ENCODE results near the gene C16orf54.
"Not testable (repeated sequence)": the region's sequence is repeated elsewhere in the genome, so short reads cannot be mapped to it uniquely, and the experiment has no call there.

The C16orf54 gene

DNA sequence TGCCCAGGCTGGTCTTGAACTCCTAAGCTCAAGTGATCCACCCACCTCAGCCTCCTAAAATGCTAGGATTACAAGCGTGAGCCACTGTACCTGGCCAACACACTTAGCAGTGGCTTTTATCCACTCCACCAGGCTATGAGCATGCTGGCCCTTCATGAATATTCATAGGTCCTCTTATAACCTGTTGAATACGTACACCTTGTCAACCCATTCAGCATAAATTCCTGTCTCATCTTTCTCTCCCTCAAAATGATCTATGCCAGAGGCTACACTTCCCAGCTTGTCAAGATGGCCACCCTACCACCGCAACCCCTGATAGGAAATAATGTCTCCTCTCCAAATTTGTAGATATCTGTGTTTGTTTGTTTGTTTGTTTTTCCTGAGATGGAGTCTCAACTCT, 21.3 kb upstream of the C16orf54 start:
- no peak for DNase-seq

DNA sequence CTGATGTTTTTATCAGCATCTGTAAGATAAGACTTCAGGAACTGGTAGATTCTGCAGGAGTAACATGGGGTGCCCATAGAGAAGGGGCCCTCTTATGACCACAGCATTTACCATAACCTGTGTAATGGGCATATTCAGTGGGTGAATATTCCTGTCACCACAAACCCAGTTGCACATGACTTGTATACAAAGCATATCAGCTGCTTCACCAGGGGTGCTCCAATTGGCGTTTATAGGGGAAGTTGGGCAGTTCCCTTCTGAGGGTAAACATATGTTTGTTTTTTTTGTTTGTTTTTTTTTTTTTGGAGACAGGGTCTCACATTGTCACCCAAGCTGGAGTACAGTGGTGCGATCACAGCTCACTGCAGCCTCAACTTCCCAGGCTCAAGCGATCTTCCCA, 20.8 kb upstream of the C16orf54 start:
- DNase-seq, result no peak

DNA sequence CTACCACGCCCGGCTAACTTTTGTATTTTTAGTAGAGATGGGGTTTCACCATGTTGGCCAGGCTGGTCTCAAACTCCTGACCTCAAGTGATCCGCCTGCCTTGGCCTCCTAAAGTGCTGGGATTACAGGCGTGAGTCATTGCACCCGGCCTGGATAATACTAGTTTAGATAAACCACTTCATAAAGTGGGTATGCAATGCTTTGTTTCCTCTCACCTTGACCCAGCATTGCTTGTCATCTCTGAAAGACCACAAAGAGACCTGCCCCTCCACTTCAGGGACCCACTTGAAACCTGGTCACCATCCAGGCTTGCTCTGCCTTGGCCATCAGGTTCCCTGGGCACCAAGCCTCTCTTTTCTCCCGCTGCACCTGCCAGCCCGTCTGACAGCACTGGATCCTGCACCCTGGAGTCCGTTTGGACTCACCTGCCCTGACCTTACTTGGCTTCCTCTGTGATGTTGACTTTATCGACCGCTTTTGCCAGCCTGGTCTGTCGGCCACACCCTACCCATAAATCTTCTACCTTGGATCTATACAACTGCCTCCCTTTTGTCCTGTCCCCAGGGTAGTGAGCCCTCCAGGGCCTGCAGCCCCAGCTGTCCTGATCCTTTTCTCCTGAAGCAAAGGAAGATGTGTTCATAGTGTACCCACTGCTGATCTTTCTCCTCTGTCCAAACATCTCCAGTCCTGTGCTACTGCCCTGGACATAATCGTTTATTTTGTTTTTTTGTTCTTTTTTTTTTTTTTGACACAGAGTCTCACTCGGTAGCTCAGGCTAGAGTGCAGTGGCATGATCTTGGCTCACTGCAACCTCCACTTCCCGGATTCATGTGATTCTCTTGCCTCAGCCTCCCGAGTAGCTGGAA, 19.6 kb upstream of the C16orf54 start:
- DNase-seq, result no peak

DNA sequence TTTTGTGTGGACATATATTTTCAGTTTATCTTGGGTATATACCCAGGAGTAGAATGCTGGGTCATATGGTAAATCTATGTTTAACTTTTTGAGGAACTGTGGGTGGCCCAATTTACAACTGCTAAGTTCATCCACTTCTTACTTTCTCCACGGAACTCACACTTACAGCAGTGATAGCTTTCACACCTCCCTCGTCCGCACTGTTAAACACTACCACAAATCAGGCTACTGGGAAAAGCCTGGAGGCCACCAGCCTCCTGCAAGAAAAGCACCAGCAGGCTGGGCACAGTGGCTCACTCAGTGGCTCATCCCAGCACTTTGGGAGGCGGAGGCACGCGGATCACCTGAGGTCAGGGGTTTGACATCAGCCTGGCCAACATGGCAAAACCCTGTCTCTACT, 17.5 kb upstream of the C16orf54 start:
- DNase-seq, result no peak

DNA sequence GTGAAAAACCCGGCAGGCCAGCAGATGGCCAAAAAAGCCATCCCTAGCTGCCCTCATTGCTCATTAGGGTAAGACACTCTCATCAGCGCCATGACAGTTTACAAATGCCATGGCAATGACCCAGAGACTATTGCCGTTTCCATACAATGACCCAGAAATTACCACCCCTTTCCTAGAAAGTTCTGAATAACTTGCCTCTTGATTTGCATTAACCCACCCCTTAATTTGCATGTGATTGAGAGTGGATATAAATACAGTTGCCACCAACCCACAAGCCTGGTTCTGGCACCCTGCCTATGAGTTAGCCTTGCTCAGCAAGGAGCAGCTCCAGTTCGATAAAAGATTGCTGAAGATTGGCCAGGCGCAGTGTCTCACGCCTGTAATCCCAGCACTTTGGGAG, 16.1 kb upstream of the C16orf54 start:
- DNase-seq, result no peak

DNA sequence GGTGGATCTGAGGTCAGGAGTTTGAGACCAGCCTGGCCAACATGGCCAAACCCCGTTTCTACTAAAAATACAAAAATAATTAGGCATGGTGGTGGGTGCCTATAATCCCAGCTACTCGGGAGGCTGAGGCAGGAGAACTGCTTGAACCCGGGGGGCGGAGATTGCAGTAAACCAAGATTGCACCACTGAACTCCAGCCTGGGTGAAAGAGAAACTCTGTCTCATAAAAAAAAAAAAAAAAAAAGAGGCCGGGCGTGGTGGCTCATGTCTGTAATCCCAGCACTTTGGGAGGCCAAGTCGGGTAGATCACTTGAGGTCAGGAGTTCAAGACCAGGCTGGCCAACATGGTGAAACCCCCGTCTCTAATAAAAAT, 15.5 kb upstream of the C16orf54 start:
- DNase-seq, result not testable (repeated sequence)

DNA sequence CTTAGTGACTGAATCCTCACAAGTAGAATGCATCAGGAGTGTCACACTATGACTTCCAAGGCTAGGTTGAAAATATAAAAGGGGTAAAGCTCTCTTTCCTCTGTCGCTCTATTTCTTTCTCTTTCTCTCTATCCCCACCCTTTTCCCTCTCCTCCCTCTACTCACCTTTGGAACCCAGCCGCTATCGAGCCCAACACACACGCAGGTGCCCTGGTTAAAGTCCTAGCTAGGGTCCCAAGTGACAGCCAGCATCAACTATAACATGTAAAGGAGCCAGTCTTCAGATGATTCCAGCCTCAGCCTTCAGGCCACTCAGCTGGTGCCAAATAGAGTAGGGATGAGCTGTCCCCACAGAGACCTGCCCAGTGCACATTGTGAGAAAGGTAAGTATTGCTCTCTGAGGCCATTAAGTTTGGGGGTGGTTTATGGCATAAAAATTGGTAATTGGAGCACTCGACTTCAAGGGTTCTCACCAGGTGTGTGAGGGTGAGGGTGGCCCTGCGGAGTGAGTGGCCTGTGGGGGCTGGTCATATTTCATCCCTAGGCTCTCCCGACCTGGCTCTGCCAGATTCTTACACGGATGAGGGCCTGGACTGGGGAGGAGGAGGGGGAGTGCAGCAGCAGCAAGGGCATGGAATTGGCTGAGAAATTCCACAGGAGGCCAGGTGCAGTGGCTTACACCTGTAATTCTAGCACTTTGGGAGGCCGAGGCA, 14.9 kb upstream of the C16orf54 start:
- no peak for DNase-seq

DNA sequence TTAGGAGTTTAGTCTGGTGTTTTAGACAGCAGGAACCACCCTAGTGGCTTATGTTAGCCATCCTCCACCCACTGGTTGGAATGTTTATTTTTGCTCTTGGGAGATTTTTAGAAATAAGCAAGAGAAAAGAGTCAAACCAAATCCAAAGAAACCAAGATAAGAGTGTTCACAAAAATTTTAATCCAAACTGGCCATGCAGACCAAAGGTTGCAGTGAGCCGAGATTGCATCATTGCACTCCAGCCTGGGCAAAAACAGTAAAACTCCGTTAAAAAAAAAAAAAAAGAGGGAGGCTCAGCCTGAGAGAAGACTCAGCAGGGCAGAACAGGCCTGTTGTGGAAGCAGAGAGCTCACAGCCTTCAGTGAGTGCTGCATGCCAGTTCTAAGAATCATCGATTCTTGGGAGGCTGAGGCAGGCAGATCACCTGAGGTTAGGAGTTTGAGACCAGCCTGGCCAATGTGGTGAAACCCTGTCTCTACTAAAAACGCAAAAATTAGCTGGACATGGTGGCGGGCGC, 12.2 kb upstream of the C16orf54 start:
- DNase-seq, result no peak

DNA sequence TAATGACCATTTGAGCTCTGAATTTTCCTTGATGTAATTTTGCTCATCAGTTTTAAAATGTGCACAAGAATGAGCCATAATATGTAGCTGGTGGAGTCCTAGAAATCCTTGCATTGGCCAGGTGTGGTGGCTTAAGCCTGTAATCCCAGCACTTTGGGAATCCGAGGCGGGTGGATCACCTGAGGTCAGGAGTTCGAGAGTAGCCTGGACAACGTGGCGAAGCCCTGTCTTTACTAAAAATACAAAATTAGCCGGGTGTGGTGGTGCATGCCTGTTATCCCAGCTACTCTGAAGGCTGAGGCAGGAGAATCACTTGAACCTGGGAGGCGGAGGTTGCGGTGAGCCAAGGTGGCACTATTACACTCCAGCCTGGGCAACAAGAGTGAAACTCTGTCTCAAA, 11.3 kb upstream of the C16orf54 start:
- DNase-seq, result not testable (repeated sequence)

DNA sequence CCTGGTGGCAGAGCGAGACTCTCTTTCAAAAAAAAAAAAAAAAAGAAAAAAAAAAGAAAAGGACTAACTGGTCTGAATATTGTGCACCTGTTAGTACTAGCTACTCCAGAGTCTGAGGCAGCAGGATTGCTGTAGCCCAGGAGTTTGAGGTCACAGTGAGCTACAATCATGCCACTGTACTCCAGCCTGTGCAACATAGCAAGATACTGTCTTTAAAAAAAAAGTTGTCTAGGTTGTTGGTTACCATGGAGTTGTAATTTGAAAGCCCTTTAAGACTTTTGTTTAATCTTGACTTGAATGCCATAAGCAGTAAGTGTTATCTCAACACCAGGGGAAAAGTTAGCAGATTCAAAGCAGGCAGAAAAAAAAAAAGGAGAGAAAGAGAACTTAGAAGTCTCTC, 10.9 kb upstream of the C16orf54 start:
- DNase-seq, result no peak

DNA sequence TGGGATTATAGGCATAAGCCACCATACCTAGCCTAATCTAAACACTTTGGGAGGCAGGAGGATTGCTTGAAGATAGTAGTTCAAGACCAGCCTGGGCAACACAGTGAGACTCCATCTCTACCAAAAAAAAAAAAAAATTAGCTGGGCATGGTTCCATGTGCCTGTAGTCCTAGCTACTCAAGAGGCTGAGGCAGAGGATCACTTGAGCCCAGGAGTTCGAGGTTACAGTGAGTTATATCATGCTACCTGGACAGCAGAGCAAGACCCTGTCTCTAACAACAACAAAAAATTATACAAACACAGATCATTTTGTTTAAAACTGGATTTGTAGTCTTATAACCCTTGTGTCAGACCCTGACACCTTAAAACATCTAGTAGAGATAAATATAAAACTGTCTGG, 7.7 kb upstream of the C16orf54 start:
- DNase-seq, result no peak

DNA sequence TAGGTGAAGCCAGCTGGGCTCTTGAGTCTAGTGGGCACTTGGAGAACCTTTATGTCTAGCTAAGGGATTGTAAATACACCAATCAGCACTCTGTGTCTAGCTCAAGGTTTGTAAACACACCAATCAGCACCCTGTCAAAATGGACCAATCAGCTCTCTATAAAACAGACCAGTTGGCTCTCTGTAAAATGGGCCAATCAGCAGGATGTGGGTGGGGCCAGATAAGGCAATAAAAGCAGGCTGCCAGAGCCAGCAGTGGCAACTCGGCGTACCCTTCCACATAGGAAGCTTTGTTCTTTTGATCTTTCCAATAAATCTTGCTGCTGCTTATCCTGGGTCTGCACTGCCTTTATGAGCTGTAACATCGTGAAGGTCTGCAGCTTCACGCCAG, 3.0 kb upstream of the C16orf54 start:
- not testable (repeated sequence) for DNase-seq

DNA sequence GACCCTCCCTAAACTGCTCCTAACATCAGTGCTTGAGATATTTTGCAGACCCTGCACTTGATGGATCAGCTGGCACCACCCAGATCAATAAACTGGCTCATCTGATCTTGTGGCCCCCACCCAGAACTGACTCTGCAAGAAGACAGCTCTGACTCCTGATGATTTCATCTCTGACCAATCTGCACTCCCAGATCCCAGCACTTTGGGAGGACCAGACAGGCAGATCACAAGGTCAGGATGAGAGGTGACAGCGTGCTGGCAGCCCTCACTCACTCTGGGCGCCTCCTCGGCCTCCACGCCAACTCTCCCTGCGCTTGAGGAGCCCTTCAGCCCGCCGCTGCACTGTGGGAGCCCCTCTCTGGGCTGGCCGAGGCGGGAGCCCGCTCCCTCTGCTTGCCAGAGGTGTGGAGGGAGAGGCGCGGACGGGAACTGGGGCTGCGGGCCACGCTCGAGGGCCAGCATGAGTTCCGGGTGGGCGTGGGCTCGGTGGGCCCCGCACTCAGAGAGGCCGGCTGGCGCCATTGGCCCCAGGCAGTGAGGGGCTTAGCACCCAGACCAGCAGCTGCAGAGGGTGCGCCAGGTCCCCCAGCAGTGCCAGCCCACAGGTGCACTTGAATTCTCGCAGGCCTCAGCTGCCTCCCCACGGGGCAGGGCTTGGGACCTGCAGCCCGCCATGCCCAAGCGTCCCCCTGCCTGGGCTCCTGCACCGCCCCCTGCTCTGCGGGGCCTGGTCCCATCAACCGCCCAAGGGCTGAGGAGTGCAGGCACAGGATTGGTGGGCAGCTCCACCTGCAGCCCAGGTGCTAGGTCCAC, 2.4 kb upstream of the C16orf54 start:
- no peak for DNase-seq

DNA sequence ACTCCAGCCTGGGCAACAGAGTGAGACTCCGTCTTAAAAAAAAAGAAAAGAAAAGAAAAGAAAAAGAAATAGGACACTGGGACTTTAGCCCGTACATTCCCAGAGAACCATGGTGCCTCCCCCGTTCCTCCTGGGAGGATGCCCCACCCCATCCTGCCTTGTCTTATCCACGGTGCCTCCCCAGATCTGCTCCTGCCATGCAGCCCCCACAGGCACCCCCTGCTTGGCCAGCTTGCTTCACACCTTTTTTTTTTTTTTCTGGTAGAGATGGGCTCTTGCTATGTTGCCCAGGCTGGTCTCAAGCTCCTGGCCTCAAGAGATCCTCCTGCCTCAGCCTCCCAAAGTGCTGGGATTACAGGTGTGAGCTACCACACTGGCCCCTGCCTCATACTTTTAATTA, 728 bp upstream of the C16orf54 start:
- not testable (repeated sequence) for DNase-seq

DNA sequence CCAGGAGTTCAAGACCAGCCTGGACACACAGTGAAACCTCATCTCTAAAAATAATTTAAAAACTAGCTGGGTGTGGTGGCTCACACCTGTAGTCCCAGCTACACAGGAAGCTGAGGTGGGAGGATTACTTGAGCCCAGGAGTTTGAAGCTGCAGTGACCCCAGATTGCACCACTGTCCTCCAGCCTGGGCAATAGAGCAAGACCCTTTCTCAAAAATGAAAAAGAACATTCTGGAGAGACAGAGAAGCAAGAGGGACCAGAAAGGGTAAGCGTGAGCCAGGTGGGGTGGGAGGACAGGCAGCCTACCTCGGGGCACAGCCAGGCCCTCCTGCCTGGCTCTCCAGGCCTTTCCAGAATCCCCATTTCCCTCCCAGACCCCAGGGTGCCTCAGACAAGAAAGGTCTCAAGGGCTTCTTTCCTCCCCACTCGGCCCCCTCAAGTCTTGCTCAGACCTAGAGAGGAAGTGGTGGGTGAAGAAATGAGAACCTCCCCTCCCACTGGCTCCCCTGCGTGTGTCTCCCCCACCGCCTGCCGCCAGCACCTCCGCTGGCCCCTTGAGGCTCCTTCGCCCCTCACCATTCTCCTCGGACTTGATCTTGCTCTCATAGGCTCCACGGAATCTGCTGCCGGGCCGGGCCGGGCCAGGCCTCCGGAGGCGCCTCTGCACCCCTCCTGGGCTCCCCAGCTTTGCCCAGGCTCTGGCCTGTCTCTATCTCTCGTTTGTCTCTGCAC, 503 bp downstream of the C16orf54 start:
- no peak for DNase-seq

DNA sequence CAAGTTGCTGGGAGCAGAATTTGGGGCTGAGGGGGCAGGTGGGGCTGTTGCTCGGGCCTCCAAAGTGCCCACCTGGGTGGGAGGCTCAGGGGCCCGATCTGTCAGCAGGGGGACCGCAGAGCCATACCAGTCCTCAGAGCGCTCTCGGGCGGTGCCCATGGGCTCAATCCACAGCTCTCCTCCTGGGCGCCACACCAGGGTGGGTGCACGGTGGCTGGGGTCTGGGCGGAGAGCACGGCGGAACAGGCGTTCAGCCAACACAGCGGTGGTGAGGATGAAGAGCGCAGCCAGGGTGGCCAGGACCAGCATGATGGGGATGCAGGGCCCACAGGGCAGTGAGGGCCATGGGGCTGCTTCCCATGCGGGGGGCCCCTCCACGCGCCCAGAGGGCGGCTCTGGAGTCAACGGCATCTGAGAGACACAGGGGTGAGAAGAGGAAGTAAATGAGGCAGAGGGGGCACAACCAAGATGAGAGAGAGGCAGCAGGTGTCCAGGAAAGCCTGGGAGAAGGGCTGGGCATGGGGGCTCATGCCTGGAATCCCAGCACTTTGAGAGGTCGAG, 1.2 kb downstream of the C16orf54 start:
- no peak for DNase-seq

DNA sequence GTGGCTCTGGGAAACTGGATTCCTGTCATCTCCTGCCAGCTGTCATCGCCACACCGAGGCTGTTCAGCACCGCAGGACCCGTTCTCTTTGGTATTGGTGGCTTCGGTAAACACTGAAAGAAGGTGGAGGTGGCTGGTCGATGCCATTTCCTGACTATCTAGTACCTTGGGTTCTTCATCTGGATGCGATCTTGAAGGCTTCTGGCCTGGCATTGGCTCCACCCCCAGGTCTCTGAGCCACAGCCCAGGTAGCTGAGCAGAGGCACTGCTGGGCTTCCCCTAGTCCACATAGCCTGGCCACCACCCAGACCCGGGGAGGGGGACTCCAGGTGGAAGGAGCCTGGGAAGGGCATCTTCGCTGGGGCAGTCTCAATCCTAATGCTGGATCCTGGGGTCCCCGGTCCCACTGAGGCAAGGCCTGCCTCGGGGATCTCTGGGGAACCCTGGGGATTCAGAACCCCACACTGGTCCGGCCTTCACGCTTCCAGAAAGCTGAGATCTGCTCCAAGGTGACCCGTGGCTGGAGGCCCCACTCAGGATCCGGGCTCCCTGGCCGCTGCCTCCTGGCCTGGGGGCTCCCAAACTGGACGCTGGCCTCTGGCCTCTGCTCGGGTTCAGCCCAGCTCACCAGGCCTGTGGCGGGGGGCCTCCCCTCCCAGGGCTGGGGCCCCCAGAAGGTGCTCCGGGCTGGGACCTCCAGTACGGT, 1.8 kb downstream of the C16orf54 start:
- no peak for DNase-seq

DNA sequence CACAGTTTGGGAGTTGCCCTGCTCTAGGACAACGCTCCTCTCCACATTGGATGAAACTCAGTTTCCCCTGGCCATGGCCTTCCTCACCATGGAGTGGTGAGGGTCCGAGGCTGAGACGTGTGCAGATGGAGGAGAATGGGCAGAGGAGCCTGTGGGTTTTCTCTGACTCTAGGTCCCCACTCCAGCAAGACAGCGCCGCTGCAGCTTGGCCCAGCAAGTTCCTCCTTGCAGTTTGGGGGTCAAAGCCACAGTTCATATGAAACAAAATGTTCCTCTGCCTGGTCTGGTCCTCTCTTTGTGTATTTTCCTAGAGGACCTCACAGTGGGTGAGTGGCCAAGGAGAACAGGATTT, 2.3 kb downstream of the C16orf54 start:
- DNase-seq, result no peak

DNA sequence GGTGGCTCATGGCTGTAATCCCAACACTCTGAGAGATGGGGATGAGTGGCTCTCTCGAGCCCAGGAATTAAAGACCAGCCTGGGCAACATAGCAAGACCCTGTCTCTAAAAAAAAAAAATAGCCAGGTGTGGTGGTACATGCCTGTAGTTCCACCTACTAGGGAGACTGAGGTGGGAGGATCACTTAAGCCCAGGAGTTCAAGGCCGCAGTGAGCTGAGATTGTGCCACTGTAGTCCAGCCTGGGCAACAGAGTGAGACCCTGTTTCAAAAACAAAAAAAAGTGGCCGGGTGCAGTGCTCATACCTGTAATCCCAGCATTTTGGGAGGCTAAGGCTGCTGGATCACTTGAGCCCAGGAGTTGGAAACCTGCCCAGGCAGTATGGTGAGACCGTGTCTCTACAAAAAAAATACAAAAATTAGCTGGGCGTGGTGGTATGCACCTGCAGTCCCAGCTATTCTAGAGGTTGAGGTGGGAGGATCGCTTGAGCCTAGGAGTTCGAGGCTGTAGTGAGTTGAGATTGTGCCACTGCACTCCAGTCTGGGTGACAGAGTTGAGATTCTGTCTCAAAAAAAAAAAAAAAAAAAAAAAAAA, 3.0 kb downstream of the C16orf54 start:
- no peak for DNase-seq

DNA sequence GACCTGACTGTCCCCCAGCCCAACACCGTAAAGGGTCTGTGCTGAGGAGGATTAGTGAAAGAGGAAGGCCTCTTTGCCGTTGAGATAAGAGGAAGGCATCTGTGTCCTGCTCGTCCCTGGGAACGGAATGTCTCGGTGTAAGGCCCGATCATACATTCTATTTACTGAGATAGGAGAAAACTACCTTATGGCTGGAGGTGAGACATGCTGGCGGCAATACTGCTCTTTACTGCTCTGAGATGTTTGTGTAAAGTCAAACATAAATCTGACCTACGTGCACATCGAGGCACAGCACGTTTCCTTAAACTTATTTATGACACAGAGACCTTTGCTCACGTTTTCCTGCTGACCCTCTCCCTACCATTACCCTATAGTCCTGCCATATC, 5.2 kb downstream of the C16orf54 start:
- DNase-seq, result not testable (repeated sequence)

DNA sequence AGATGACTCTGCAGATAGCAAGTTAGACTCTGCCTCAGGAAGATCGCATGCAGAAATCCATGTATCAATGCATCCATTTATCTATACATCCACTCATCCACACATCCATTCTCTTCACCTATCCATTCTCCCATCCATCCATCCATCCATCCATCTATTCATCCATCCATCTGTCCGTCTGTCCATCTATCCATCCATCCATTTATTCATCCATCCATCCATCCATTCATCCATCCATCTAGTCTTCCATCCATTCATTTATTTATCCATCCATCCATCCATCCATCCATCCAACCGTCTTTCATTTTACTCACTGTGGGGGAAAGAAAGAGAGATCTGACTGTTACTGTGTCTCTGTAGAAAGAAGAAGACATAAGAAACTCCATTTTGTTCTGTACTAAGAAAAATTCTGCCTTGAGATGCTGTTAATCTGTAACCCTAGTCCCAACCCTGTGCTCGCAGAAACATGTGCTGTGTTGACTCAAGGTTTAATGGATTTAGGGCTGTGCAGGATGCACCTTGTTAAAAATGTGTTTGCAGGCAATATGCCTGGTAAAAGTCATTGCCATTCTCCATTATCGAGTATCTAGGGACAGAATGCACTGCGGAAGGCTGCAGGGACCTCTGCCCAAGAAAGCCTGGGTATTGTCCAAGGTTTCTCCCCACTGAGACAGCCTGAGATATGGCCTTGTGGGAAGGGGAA, 5.7 kb downstream of the C16orf54 start:
- DNase-seq, result not testable (repeated sequence)

All from SIG-M5 (cell line).